ENCODE measurements around the gene BTG1. TPM values are rescaled to one million over a fixed set of nuclear protein-coding genes. Genes with fewer than 3 reads are reported as not detected.

BTG1 gene
- total RNA-seq, 1 donor from 2014 or later, result 63.7 TPM

DNA sequence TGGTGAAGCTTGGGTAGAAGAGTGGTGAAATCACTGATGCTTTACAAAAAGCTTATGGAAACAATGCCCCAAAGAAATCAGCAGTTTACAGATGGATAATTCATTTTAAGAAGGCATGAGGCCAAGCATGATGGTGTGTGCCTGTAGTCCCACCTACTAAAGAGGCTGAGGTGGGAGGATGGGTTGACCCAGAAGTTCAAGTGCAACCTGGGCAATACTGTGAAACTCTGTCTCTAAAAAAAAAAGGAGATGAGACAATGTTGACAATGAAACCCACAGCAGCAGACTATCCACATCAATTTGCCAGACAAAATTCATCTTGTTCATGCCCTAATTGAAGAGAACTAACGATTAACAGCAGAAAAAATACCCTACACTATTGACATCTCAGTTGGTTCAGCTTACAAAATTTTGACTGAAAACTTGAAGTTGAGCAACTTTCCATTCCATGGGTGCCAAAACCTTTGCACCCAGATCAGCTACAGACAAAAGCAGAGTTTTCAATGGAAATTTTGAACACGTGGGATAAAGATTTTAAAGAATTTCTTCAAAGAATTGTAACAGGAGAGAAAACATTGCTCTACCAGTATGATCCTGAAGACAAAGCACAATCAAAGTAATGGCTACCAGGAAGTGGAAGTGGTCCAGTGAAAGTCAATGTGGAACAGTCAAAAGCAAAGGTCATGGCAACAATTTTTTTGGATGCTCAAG is 26.7 kb downstream of the BTG1 start:
- no peak overlapping the region for H3K27ac Mint-ChIP-seq (ENCODE audit: unreplicated experiment)
- Histone ChIP-seq H3K9ac (ENCODE audit: low read length) (no peak overlapping the region), H3K79me2 (ENCODE audit: insufficient read depth, low read length) (no peaks in the 10 kb centered on the region), H3K27me3 (ENCODE audit: insufficient read depth, low read length) (no peaks in the 10 kb centered on the region), H3K9me3 (ENCODE audit: insufficient read depth, low read depth, low read length) (peaks cover 3% of the 10 kb centered on the region), H3K27ac (ENCODE audit: low read depth, low read length) (no peak overlapping the region), H2AFZ (ENCODE audit: low read depth, low read length) (no peak overlapping the region), H3K36me3 (ENCODE audit: insufficient read depth, low read length) (no peaks in the 10 kb centered on the region), H3K4me1 (ENCODE audit: insufficient read depth, low read length) (no peaks in the 10 kb centered on the region), H3K4me3 (ENCODE audit: insufficient read depth, low read depth, low read length) (no peak overlapping the region), H3K4me2 (ENCODE audit: low read length) (no peak overlapping the region), H4K20me1 (ENCODE audit: insufficient read depth, low read length) (no peaks in the 10 kb centered on the region)
- no peak for TF ChIP-seq EZH2 (IDR thresholded peaks at IDR 0.05; ENCODE audit: insufficient read depth, low read length)
- TF ChIP-seq, protein P1, sequence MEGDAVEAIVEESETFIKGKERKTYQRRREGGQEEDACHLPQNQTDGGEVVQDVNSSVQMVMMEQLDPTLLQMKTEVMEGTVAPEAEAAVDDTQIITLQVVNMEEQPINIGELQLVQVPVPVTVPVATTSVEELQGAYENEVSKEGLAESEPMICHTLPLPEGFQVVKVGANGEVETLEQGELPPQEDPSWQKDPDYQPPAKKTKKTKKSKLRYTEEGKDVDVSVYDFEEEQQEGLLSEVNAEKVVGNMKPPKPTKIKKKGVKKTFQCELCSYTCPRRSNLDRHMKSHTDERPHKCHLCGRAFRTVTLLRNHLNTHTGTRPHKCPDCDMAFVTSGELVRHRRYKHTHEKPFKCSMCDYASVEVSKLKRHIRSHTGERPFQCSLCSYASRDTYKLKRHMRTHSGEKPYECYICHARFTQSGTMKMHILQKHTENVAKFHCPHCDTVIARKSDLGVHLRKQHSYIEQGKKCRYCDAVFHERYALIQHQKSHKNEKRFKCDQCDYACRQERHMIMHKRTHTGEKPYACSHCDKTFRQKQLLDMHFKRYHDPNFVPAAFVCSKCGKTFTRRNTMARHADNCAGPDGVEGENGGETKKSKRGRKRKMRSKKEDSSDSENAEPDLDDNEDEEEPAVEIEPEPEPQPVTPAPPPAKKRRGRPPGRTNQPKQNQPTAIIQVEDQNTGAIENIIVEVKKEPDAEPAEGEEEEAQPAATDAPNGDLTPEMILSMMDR (IDR thresholded peaks at IDR 0.05; ENCODE audit: insufficient read depth, low read depth, low read length), result no peak
- peaks cover 4% of the 10 kb centered on the region for H3K36me3 Mint-ChIP-seq (ENCODE audit: low read depth, unreplicated experiment)
- no peak for DNase-seq (ENCODE audit: low read depth)
- peaks cover 2% of the 10 kb centered on the region for H3K9me3 Mint-ChIP-seq (ENCODE audit: unreplicated experiment)
- no peak for FAIRE-seq
- no peaks in the 10 kb centered on the region for H3K4me1 Mint-ChIP-seq (ENCODE audit: low read depth, unreplicated experiment)
- H3K27me3 Mint-ChIP-seq (ENCODE audit: low read depth, unreplicated experiment), result no peaks in the 10 kb centered on the region
- H3K4me3 Mint-ChIP-seq (ENCODE audit: unreplicated experiment), result no peak overlapping the region

DNA sequence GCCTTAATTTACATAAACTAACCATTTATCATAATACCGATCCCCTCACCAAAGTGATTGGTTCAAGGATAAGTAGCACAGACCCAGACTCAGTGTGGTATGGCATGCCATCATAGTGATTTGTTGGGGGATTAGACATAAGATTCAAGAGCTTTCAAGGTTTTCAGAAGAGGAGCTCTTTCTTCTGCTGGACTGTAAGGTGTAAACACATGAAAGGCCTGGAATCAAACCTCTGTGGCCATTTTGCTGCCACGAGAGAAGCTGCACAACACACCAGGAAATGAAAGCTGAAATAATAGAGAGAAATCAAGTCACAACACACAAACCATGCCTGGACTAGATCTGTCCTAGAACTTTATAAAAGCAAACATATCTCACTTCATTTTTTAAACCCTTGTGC is 30.8 kb downstream of the BTG1 start:
- H4K20me1 ChIP-seq (ENCODE audit: insufficient read depth, low read length), result no peaks in the 10 kb centered on the region
- peaks cover 4% of the 10 kb centered on the region for H3K36me3 Mint-ChIP-seq (ENCODE audit: low read depth, unreplicated experiment)
- no peak overlapping the region for H3K27ac Mint-ChIP-seq (ENCODE audit: unreplicated experiment)
- no peak for DNase-seq (ENCODE audit: low read depth)
- no peaks in the 10 kb centered on the region for H3K4me1 ChIP-seq (ENCODE audit: insufficient read depth, low read length)
- H3K36me3 ChIP-seq (ENCODE audit: insufficient read depth, low read length), result no peaks in the 10 kb centered on the region
- no peak for FAIRE-seq
- no peak overlapping the region for H3K27ac ChIP-seq (ENCODE audit: low read depth, low read length)
- TF ChIP-seq, protein P1 (IDR thresholded peaks at IDR 0.05; ENCODE audit: insufficient read depth, low read depth, low read length), result no peak
- no peak for TF ChIP-seq EZH2 (IDR thresholded peaks at IDR 0.05; ENCODE audit: insufficient read depth, low read length)
- H3K4me3 Mint-ChIP-seq (ENCODE audit: unreplicated experiment), result no peak overlapping the region
- no peak overlapping the region for H3K4me2 ChIP-seq (ENCODE audit: low read length)
- H2AFZ ChIP-seq (ENCODE audit: low read depth, low read length), result no peak overlapping the region
- no peaks in the 10 kb centered on the region for H3K27me3 ChIP-seq (ENCODE audit: insufficient read depth, low read length)
- no peak overlapping the region for H3K4me3 ChIP-seq (ENCODE audit: insufficient read depth, low read depth, low read length)
- H3K9me3 ChIP-seq (ENCODE audit: insufficient read depth, low read depth, low read length), result peaks cover 3% of the 10 kb centered on the region
- H3K9me3 Mint-ChIP-seq (ENCODE audit: unreplicated experiment), result peaks cover 2% of the 10 kb centered on the region
- H3K4me1 Mint-ChIP-seq (ENCODE audit: low read depth, unreplicated experiment), result no peaks in the 10 kb centered on the region
- no peaks in the 10 kb centered on the region for H3K79me2 ChIP-seq (ENCODE audit: insufficient read depth, low read length)
- no peaks in the 10 kb centered on the region for H3K27me3 Mint-ChIP-seq (ENCODE audit: low read depth, unreplicated experiment)
- no peak overlapping the region for H3K9ac ChIP-seq (ENCODE audit: low read length)

GRCh38 chr12:92111256-92111655 is 34.4 kb downstream of the BTG1 start:
- H3K4me1 Mint-ChIP-seq (ENCODE audit: low read depth, unreplicated experiment), result peaks cover 13% of the 10 kb centered on the region
- H3K9me3 Mint-ChIP-seq (ENCODE audit: unreplicated experiment), result no peaks in the 10 kb centered on the region
- no peak overlapping the region for H3K4me2 ChIP-seq (ENCODE audit: low read length)
- no peaks in the 10 kb centered on the region for H3K36me3 Mint-ChIP-seq (ENCODE audit: low read depth, unreplicated experiment)
- FAIRE-seq (no peak), DNase-seq (ENCODE audit: low read depth) (no peak)
- TF ChIP-seq, protein P1 (IDR thresholded peaks at IDR 0.05; ENCODE audit: insufficient read depth, low read depth, low read length), result no peak
- no peak for TF ChIP-seq EZH2 (IDR thresholded peaks at IDR 0.05; ENCODE audit: insufficient read depth, low read length)
- no peaks in the 10 kb centered on the region for H3K9me3 ChIP-seq (ENCODE audit: insufficient read depth, low read depth, low read length)
- no peaks in the 10 kb centered on the region for H4K20me1 ChIP-seq (ENCODE audit: insufficient read depth, low read length)
- H2AFZ ChIP-seq (ENCODE audit: low read depth, low read length), result no peak overlapping the region
- no peaks in the 10 kb centered on the region for H3K27me3 ChIP-seq (ENCODE audit: insufficient read depth, low read length)
- H3K9ac ChIP-seq (ENCODE audit: low read length), result no peak overlapping the region
- no peaks in the 10 kb centered on the region for H3K4me1 ChIP-seq (ENCODE audit: insufficient read depth, low read length)
- no peak overlapping the region for H3K27ac ChIP-seq (ENCODE audit: low read depth, low read length)
- no peaks in the 10 kb centered on the region for H3K27me3 Mint-ChIP-seq (ENCODE audit: low read depth, unreplicated experiment)
- no peak overlapping the region for H3K4me3 Mint-ChIP-seq (ENCODE audit: unreplicated experiment)
- H3K27ac Mint-ChIP-seq (ENCODE audit: unreplicated experiment), result no peak overlapping the region
- H3K4me3 ChIP-seq (ENCODE audit: insufficient read depth, low read depth, low read length), result no peak overlapping the region
- no peaks in the 10 kb centered on the region for H3K36me3 ChIP-seq (ENCODE audit: insufficient read depth, low read length)
- no peaks in the 10 kb centered on the region for H3K79me2 ChIP-seq (ENCODE audit: insufficient read depth, low read length)
